IMR-90 (cell line): ENCODE measurements around the gene IFNE. TPM values are rescaled to one million over a fixed set of nuclear protein-coding genes. Genes with fewer than 3 reads are reported as not detected.

Source experiments
- ATAC-seq: fragments of 200-7000 bp; cut with Tn5 transposase; 2 replicates; pipeline ENCODE4 v1.9.1; 2020; ENCODE audit warnings: low read depth, mild to moderate bottlenecking, moderate library complexity
- BruUV-seq: library from RNA; stranded (reverse); fragments of 400-500 nt; replicated peaks from 2 replicates; lab custom pipeline; 2021; lab: Mats Ljungman, UMichigan
- CTCF ChIA-PET: fragments of 300-600 bp; formaldehyde crosslinking; extraction: SDS; loops from one replicate; lab custom pipeline; 2021; ENCODE audit warnings: antibody characterized with exemption; lab: Yijun Ruan, JAX
- POLR2A ChIA-PET: fragments of 300-600 bp; sonication (Branson Sonifier 250); formaldehyde crosslinking; loops from one replicate; lab custom pipeline; 2022; ENCODE audit warnings: antibody characterized with exemption; ENCODE audit not compliant: unreplicated experiment; lab: Charles Lee
- DNase-seq: peaks from one replicate; pipeline ENCODE4 v3.0.0; 2013
- H2AFZ ChIP-seq: replicated peaks from 2 replicates; pipeline ENCODE3; 2013; ENCODE audit warnings: low read length, mild to moderate bottlenecking; ENCODE audit not compliant: poor library complexity
- H2AK5ac ChIP-seq: 2 replicates; pipeline ENCODE4 v1.6.1; 2013; ENCODE audit warnings: low read depth, low read length, inconsistent platforms
- H2AK9ac ChIP-seq: replicated peaks from 2 replicates; pipeline ENCODE3; 2013; ENCODE audit warnings: mild to moderate bottlenecking, low read depth, low read length, moderate library complexity; ENCODE audit not compliant: poor library complexity
- H2BK120ac ChIP-seq: 2 replicates; pipeline ENCODE4 v1.6.1; 2013; ENCODE audit warnings: low read depth, low read length, inconsistent platforms
- H2BK15ac ChIP-seq: 3 replicates; pipeline ENCODE4 v1.6.1; 2013; ENCODE audit warnings: low read depth, low read length, inconsistent platforms
- H2BK20ac ChIP-seq: 2 replicates; pipeline ENCODE4 v1.6.1; 2013; ENCODE audit warnings: low read depth, mild to moderate bottlenecking, inconsistent platforms, low read length, moderate library complexity
- H2BK5ac ChIP-seq: 2 replicates; pipeline ENCODE4 v1.6.1; 2013; ENCODE audit warnings: mild to moderate bottlenecking, low read depth, low read length, inconsistent platforms; ENCODE audit not compliant: poor library complexity, severe bottlenecking
- H3K14ac ChIP-seq: replicated peaks from 2 replicates; pipeline ENCODE4 v1.6.1; 2013; ENCODE audit warnings: low read depth, low read length, inconsistent platforms
- H3K18ac ChIP-seq: 2 replicates; pipeline ENCODE4 v1.6.1; 2013; ENCODE audit warnings: low read depth, low read length, control low read depth
- H3K23ac ChIP-seq: 2 replicates; pipeline ENCODE4 v1.6.1; 2013; ENCODE audit warnings: low read depth, low read length, inconsistent platforms
- H3K27ac ChIP-seq: 2 replicates; pipeline ENCODE4 v1.5.1; 2013; ENCODE audit warnings: mild to moderate bottlenecking, control low read depth, low read length; ENCODE audit not compliant: insufficient read depth
- H3K27me3 ChIP-seq: 2 replicates; pipeline ENCODE4 v1.6.1; 2013; ENCODE audit warnings: low read length; ENCODE audit not compliant: control insufficient read depth, insufficient read depth
- H3K36me3 ChIP-seq: 2 replicates; pipeline ENCODE4 v1.6.1; 2013; ENCODE audit warnings: low read length, mixed read lengths; ENCODE audit not compliant: control insufficient read depth, insufficient read depth
- H3K4ac ChIP-seq: 2 replicates; pipeline ENCODE4 v1.6.1; 2013; ENCODE audit warnings: low read depth, low read length, inconsistent platforms
- H3K4me1 ChIP-seq: 2 replicates; pipeline ENCODE4 v1.6.1; 2013; ENCODE audit warnings: low read length, mixed read lengths; ENCODE audit not compliant: control insufficient read depth, insufficient read depth
- H3K4me2 ChIP-seq: 2 replicates; pipeline ENCODE4 v1.6.1; 2013; ENCODE audit warnings: low read depth, mild to moderate bottlenecking, control low read depth, low read length, moderate library complexity
- H3K4me3 ChIP-seq: 2 replicates; pipeline ENCODE4 v1.5.1; 2013; ENCODE audit warnings: low read depth, mild to moderate bottlenecking, control low read depth, low read length, moderate library complexity; ENCODE audit not compliant: insufficient read depth
- H3K56ac ChIP-seq: 2 replicates; pipeline ENCODE4 v1.6.1; 2013; ENCODE audit warnings: low read length, inconsistent platforms; ENCODE audit not compliant: insufficient read depth; ENCODE audit errors: extremely low read depth
- H3K79me1 ChIP-seq, 2 experiments: 2 replicates each; pipeline ENCODE4 v1.6.1; 2013; ENCODE audit warnings: low read length in 2 of 2, inconsistent platforms in 1 of 2, low read depth in 1 of 2
- H3K9ac ChIP-seq: 2 replicates; pipeline ENCODE4 v1.6.1; 2013; ENCODE audit warnings: low read depth, low read length, control low read depth
- H3K9me1 ChIP-seq: 2 replicates; pipeline ENCODE4 v1.6.1; 2013; ENCODE audit warnings: low read length, inconsistent platforms; ENCODE audit not compliant: insufficient read depth
- H3K9me3 ChIP-seq: 2 replicates; pipeline ENCODE4 v1.6.1; 2013; ENCODE audit warnings: low read length; ENCODE audit not compliant: control insufficient read depth, insufficient read depth
- H4K20me1 ChIP-seq: 2 replicates; pipeline ENCODE4 v1.6.1; 2013; ENCODE audit warnings: low read length, inconsistent platforms; ENCODE audit not compliant: insufficient read depth
- H4K5ac ChIP-seq: 2 replicates; pipeline ENCODE4 v1.6.1; 2013; ENCODE audit warnings: mild to moderate bottlenecking, low read depth, low read length, control low read depth
- H4K8ac ChIP-seq, 2 experiments: 2 replicates each; pipeline ENCODE4 v1.6.1; 2013; ENCODE audit warnings: low read depth in 2 of 2, low read length in 2 of 2, control low read depth in 1 of 2, inconsistent platforms in 1 of 2
- H4K91ac ChIP-seq: 2 replicates; pipeline ENCODE4 v1.6.1; 2013; ENCODE audit warnings: low read depth, low read length, inconsistent platforms; ENCODE audit not compliant: insufficient read depth
- BHLHE40 ChIP-seq: fragments of 150-350 bp; IDR thresholded peaks from 2 replicates; pipeline ENCODE4 v1.6.1; 2016; ENCODE audit warnings: mild to moderate bottlenecking, low read depth, low read length
- CEBPB ChIP-seq: IDR thresholded peaks from 2 replicates; pipeline ENCODE4 v1.6.1; 2012; ENCODE audit warnings: low read depth, low read length, improper control_type of control experiment
- CHD1 ChIP-seq: IDR thresholded peaks from 2 replicates; pipeline ENCODE4 v1.6.1; 2012; ENCODE audit warnings: low read depth, low read length, improper control_type of control experiment
- FOS ChIP-seq: fragments of 150-350 bp; IDR thresholded peaks from 2 replicates; pipeline ENCODE4 v1.6.1; 2016; ENCODE audit warnings: low read depth, low read length
- MAFK ChIP-seq: IDR thresholded peaks from 2 replicates; pipeline ENCODE4 v1.6.1; 2012; ENCODE audit warnings: low read depth, low read length, improper control_type of control experiment
- MAZ ChIP-seq: IDR thresholded peaks from 2 replicates; pipeline ENCODE4 v1.6.1; 2012; ENCODE audit warnings: low read depth, mild to moderate bottlenecking, low read length, improper control_type of control experiment, moderate library complexity, borderline replicate concordance
- MXI1 ChIP-seq: IDR thresholded peaks from 2 replicates; pipeline ENCODE4 v1.6.1; 2012; ENCODE audit warnings: low read depth, mild to moderate bottlenecking, low read length, moderate library complexity, borderline replicate concordance
- NFE2L2 ChIP-seq: fragments of 150-350 bp; IDR thresholded peaks from 2 replicates; pipeline ENCODE4 v1.6.1; 2016; ENCODE audit warnings: low read depth, mild to moderate bottlenecking, low read length
- POLR2A ChIP-seq: IDR thresholded peaks from 2 replicates; pipeline ENCODE4 v1.6.1; 2012; ENCODE audit warnings: mild to moderate bottlenecking, low read depth, low read length
- RAD21 ChIP-seq: IDR thresholded peaks from 2 replicates; pipeline ENCODE4 v1.6.1; 2012; ENCODE audit warnings: low read length, improper control_type of control experiment
- RCOR1 ChIP-seq: IDR thresholded peaks from 2 replicates; pipeline ENCODE4 v1.6.1; 2012; ENCODE audit warnings: mild to moderate bottlenecking, low read length, improper control_type of control experiment; ENCODE audit not compliant: insufficient replicate concordance
- RFX5 ChIP-seq: IDR thresholded peaks from 2 replicates; pipeline ENCODE4 v1.8.0; 2012; ENCODE audit warnings: low read depth, mild to moderate bottlenecking, low read length, moderate library complexity
- SMC3 ChIP-seq: fragments of 150-350 bp; IDR thresholded peaks from 2 replicates; pipeline ENCODE4 v1.6.1; 2016; ENCODE audit warnings: low read depth, mild to moderate bottlenecking, antibody characterized with exemption, low read length, moderate library complexity
- WGBS, 2 experiments: methylation state at CpG; one replicate each; pipeline versions ENCODE4 v1.1.5 to v1.1.7; 2013; ENCODE audit warnings: missing lambda C conversion rate in 2 of 2; ENCODE audit not compliant: insufficient read length in 1 of 2; ENCODE audit errors: extremely low coverage in 2 of 2; 5-methylcytosine and 5-hydroxymethylcytosine counted together
- dilution Hi-C: fragments of 300-500 bp; cut with HindIII; formaldehyde crosslinking; loops from one replicate; pipeline ENCODE4 v1.14.3; 2018; ENCODE audit warnings: low sequenced_read_pairs; ENCODE audit not compliant: unreplicated experiment
- in situ Hi-C: fragments of 300-500 bp; cut with MboI; formaldehyde crosslinking; loops from 3 replicates; pipeline ENCODE4 v1.14.3; 2019; ENCODE audit warnings: low sequenced_read_pairs, inconsistent platforms, mixed read lengths
- intact Hi-C: fragments of 100-400 bp; cut with micrococcal nuclease; formaldehyde crosslinking; loops from 2 replicates; pipeline ENCODE4 v1.10.0; 2022
- polyA plus RNA-seq, 3 experiments: library from polyadenylated mRNA; depleted of rRNA; stranded (reverse); fragments of >200 nt; gene quantifications; 2 replicates each; pipeline ENCODE4 v1.2.3, GENCODE V29; 2012; ENCODE audit warnings: low replicate concordance in 1 of 3
- total RNA-seq: library from RNA; depleted of rRNA; stranded (reverse); fragments of >200 nt; gene quantifications from 2 replicates; pipeline ENCODE4 v1.2.3, GENCODE V29; 2012
- TF ChIP-seq, protein P1 (sequence below): fragments of 150-350 bp; IDR thresholded peaks from 2 replicates; pipeline ENCODE4 v1.6.1; 2017; ENCODE audit warnings: mild to moderate bottlenecking, antibody characterized with exemption, low read length, low read depth
- TF ChIP-seq, protein P2 (sequence below): fragments of 150-350 bp; IDR thresholded peaks from 2 replicates; pipeline ENCODE4 v1.6.1; 2016; ENCODE audit warnings: low read depth, mild to moderate bottlenecking, low read length, moderate library complexity, borderline replicate concordance
- TF ChIP-seq, protein P3 (sequence below): conservative IDR thresholded peaks from 2 replicates; pipeline ENCODE4 v1.5.1; 2012; ENCODE audit warnings: mild to moderate bottlenecking, low read depth, low read length, improper control_type of control experiment

Gene IFNE
- total and polyA plus RNA-seq, 2 of the 4 experiments (the other 2 are of a cell fraction), result 1.4 to 1.8 TPM

DNA sequence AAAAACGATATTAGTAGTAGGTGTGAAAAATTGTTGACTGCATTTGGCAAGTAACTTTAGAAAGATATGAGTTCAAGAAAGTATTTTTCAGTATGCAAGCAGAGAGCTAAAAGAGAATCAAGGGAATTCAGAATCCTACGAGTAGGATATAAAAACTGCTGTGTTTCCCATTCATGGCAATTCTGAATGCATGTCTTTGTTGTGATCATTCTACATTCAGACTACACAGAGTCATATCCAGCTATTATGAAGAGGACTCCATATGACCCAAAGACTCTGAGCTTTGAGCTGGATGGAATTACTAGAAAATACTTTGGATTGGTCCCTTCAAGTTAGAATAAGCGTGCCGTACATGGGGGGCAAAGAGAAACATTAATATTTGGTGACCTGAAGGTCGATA is 12.0 kb downstream of the IFNE start:
- Histone ChIP-seq H4K20me1 (no peaks in the 10 kb centered on the region), H3K27ac (no peak overlapping the region), H4K91ac (no peak overlapping the region), H2BK120ac (no peak overlapping the region), H3K18ac (no peak overlapping the region), H3K56ac (no peak overlapping the region), H3K9me1 (no peaks in the 10 kb centered on the region), H4K8ac (no peak overlapping the region), H3K14ac (no peak overlapping the region), H4K5ac (no peak overlapping the region), H3K4me3 (no peak overlapping the region), H2AK5ac (no peak overlapping the region), H2AK9ac (no peak overlapping the region), H2BK15ac (no peak overlapping the region), H3K4me2 (no peak overlapping the region), H3K4ac (no peak overlapping the region), H2AFZ (no peak overlapping the region), H3K27me3 (no peaks in the 10 kb centered on the region), H3K9ac (no peak overlapping the region), H2BK20ac (no peak overlapping the region), H3K79me1 (no peaks in the 10 kb centered on the region), H3K23ac (no peak overlapping the region), H3K36me3 (no peaks in the 10 kb centered on the region), H2BK5ac (no peak overlapping the region), H3K9me3 (no peaks in the 10 kb centered on the region), H3K4me1 (no peaks in the 10 kb centered on the region)
- dilution Hi-C loops (no loop called here), intact Hi-C loops (no loop called here), in situ Hi-C loops (no loop called here)
- DNase-seq (no peak), ATAC-seq (no peak)
- no TSS peak for BruUV-seq
- 100% methylated on average over 1 of the region's 5 CpGs; no CpG with 5 or more reads in 1 of the 2 experiments for WGBS, 2 experiments
- CTCF ChIA-PET, result no interaction called here
- POLR2A ChIA-PET, result interaction anchor here (0.6 kb wide), 1 partner anchor 118 kb away, joined by 3 read pairs; no protein-coding TSS in a partner anchor
- TF ChIP-seq SMC3 (no peak), RAD21 (no peak), POLR2A (no peak), CEBPB (no peak), MAZ (no peak), MAFK (no peak), BHLHE40 (no peak), FOS (no peak), RFX5 (no peak), NFE2L2 (no peak), MXI1 (no peak), CHD1 (no peak), RCOR1 (no peak)
- TF ChIP-seq, protein P1, sequence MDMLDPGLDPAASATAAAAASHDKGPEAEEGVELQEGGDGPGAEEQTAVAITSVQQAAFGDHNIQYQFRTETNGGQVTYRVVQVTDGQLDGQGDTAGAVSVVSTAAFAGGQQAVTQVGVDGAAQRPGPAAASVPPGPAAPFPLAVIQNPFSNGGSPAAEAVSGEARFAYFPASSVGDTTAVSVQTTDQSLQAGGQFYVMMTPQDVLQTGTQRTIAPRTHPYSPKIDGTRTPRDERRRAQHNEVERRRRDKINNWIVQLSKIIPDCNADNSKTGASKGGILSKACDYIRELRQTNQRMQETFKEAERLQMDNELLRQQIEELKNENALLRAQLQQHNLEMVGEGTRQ, result no peak
- TF ChIP-seq, protein P2, sequence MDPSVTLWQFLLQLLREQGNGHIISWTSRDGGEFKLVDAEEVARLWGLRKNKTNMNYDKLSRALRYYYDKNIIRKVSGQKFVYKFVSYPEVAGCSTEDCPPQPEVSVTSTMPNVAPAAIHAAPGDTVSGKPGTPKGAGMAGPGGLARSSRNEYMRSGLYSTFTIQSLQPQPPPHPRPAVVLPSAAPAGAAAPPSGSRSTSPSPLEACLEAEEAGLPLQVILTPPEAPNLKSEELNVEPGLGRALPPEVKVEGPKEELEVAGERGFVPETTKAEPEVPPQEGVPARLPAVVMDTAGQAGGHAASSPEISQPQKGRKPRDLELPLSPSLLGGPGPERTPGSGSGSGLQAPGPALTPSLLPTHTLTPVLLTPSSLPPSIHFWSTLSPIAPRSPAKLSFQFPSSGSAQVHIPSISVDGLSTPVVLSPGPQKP, result no peak
- TF ChIP-seq, protein P3, sequence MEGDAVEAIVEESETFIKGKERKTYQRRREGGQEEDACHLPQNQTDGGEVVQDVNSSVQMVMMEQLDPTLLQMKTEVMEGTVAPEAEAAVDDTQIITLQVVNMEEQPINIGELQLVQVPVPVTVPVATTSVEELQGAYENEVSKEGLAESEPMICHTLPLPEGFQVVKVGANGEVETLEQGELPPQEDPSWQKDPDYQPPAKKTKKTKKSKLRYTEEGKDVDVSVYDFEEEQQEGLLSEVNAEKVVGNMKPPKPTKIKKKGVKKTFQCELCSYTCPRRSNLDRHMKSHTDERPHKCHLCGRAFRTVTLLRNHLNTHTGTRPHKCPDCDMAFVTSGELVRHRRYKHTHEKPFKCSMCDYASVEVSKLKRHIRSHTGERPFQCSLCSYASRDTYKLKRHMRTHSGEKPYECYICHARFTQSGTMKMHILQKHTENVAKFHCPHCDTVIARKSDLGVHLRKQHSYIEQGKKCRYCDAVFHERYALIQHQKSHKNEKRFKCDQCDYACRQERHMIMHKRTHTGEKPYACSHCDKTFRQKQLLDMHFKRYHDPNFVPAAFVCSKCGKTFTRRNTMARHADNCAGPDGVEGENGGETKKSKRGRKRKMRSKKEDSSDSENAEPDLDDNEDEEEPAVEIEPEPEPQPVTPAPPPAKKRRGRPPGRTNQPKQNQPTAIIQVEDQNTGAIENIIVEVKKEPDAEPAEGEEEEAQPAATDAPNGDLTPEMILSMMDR, result no peak
